Trophoblast cell (in vitro differentiated cells and primary cell): ENCODE data around the gene ABCE1.

ENCODE experiments used
- DNase-seq, 2 donors: peaks; one replicate each; pipeline ENCODE4 v3.0.0-alpha.2; 2016
- H2AFZ ChIP-seq: 2 replicates; pipeline ENCODE4 v1.6.1; 2013; ENCODE audit warnings: low read length, moderate library complexity, mild to moderate bottlenecking; ENCODE audit not compliant: insufficient read depth, poor library complexity
- H2AK5ac ChIP-seq: 2 replicates; pipeline ENCODE4 v1.6.1; 2013; ENCODE audit warnings: mild to moderate bottlenecking, low read length
- H2BK120ac ChIP-seq: 2 replicates; pipeline ENCODE4 v1.6.1; 2013; ENCODE audit warnings: low read length, mild to moderate bottlenecking, moderate library complexity; ENCODE audit not compliant: insufficient read depth, poor library complexity
- H2BK12ac ChIP-seq: 2 replicates; pipeline ENCODE4 v1.6.1; 2013; ENCODE audit warnings: mild to moderate bottlenecking, low read length, moderate library complexity
- H2BK5ac ChIP-seq: 2 replicates; pipeline ENCODE4 v1.6.1; 2013; ENCODE audit warnings: low read length, low read depth, moderate library complexity, mild to moderate bottlenecking; ENCODE audit not compliant: poor library complexity
- H3K14ac ChIP-seq: 2 replicates; pipeline ENCODE4 v1.6.1; 2013; ENCODE audit warnings: mild to moderate bottlenecking, low read length
- H3K18ac ChIP-seq: 2 replicates; pipeline ENCODE4 v1.6.1; 2013; ENCODE audit warnings: mild to moderate bottlenecking, low read length
- H3K23ac ChIP-seq: 2 replicates; pipeline ENCODE4 v1.6.1; 2013; ENCODE audit warnings: low read length
- H3K27ac ChIP-seq: 2 replicates; pipeline ENCODE4 v1.5.1; 2013; ENCODE audit warnings: low read depth, mild to moderate bottlenecking, inconsistent platforms, low read length, moderate library complexity
- H3K27me3 ChIP-seq: 2 replicates; pipeline ENCODE4 v1.6.1; 2013; ENCODE audit warnings: inconsistent platforms, mild to moderate bottlenecking, low read length, moderate library complexity; ENCODE audit not compliant: insufficient read depth
- H3K36me3 ChIP-seq, 2 experiments: 1 replicate in 1 of 2; 2 replicates in 1 of 2; pipeline ENCODE4 v1.6.1; 2013; ENCODE audit warnings: low read length in 2 of 2, mild to moderate bottlenecking in 2 of 2, moderate library complexity in 1 of 2; ENCODE audit not compliant: insufficient read depth in 2 of 2, control insufficient read depth in 1 of 2
- H3K4ac ChIP-seq: 2 replicates; pipeline ENCODE4 v1.6.1; 2013; ENCODE audit warnings: low read depth, mild to moderate bottlenecking, low read length, moderate library complexity
- H3K4me1 ChIP-seq, 2 experiments: 1 replicate in 1 of 2; 2 replicates in 1 of 2; pipeline ENCODE4 v1.6.1; 2013; ENCODE audit warnings: low read length in 2 of 2, mild to moderate bottlenecking in 2 of 2, moderate library complexity in 1 of 2; ENCODE audit not compliant: insufficient read depth in 2 of 2, control insufficient read depth in 1 of 2
- H3K4me2 ChIP-seq: 2 replicates; pipeline ENCODE4 v1.6.1; 2013; ENCODE audit warnings: inconsistent platforms, mild to moderate bottlenecking, low read length, moderate library complexity
- H3K4me3 ChIP-seq: 2 replicates; pipeline ENCODE4 v1.5.1; 2013; ENCODE audit warnings: mild to moderate bottlenecking, low read depth, low read length, inconsistent platforms
- H3K79me1 ChIP-seq: one replicate; pipeline ENCODE4 v1.6.1; 2013; ENCODE audit warnings: low read length
- H3K79me2 ChIP-seq: 2 replicates; pipeline ENCODE4 v1.6.1; 2013; ENCODE audit warnings: low read length, mild to moderate bottlenecking; ENCODE audit not compliant: control insufficient read depth, insufficient read depth, poor library complexity
- H3K9ac ChIP-seq: 2 replicates; pipeline ENCODE4 v1.6.1; 2013; ENCODE audit warnings: mild to moderate bottlenecking, low read length
- H3K9me3 ChIP-seq: 2 replicates; pipeline ENCODE4 v1.6.1; 2013; ENCODE audit warnings: low read depth, mild to moderate bottlenecking, control low read depth, inconsistent platforms, low read length; ENCODE audit not compliant: insufficient read depth
- H4K12ac ChIP-seq: 2 replicates; pipeline ENCODE4 v1.6.1; 2013; ENCODE audit warnings: low read depth, mild to moderate bottlenecking, low read length, moderate library complexity
- H4K8ac ChIP-seq: 2 replicates; pipeline ENCODE4 v1.6.1; 2013; ENCODE audit warnings: low read depth, mild to moderate bottlenecking, low read length, moderate library complexity
- H4K91ac ChIP-seq: one replicate; pipeline ENCODE4 v1.6.1; 2013; ENCODE audit warnings: low read depth, mild to moderate bottlenecking, low read length, moderate library complexity
- WGBS: extraction: QIAGEN DNeasy Blood & Tissue Kit; methylation state at CpG from one replicate; pipeline ENCODE4 v1.1.7; 2013; ENCODE audit warnings: missing lambda C conversion rate; ENCODE audit not compliant: insufficient read length, insufficient coverage; ENCODE audit errors: extremely low coverage; 5-methylcytosine and 5-hydroxymethylcytosine counted together

ABCE1 gene

DNA sequence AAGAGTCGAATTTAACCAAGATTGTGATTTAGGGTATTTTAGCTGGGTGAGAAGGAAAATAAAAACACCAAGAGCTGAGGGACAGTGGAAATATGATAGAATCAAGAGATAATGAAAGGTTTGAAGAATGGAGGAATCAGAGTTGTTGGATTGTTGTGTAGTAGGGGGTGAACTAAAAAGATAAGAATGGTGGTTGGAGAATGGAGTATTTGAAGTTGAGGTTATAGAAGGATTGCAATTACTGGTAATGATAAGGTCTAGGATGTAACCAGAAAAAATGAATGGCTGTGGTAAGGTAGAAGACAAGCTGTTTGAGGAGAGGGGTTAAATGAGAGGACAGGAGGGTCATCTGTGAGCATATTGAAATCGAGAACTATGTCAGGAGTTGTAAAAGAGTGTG lies 4.5 kb downstream of the ABCE1 start:
- H2AK5ac ChIP-seq = no peak overlapping the region
- H3K9ac ChIP-seq = no peak overlapping the region
- H4K8ac ChIP-seq = no peak overlapping the region
- peaks cover 8% of the 10 kb centered on the region for H3K79me1 ChIP-seq
- no CpG with 5 or more reads among the region's 2 CpGs for WGBS
- H2BK120ac ChIP-seq = no peak overlapping the region
- no peak overlapping the region for H3K4ac ChIP-seq
- H3K9me3 ChIP-seq = no peaks in the 10 kb centered on the region
- no peak overlapping the region for H2AFZ ChIP-seq
- H3K23ac ChIP-seq = no peak overlapping the region
- no peak overlapping the region for H4K12ac ChIP-seq
- no peak overlapping the region for H3K14ac ChIP-seq
- H3K27ac ChIP-seq = no peak overlapping the region
- no peak for DNase-seq
- no peak overlapping the region for H3K4me3 ChIP-seq
- no peak overlapping the region for H3K4me2 ChIP-seq
- H3K79me2 ChIP-seq = peaks cover 7% of the 10 kb centered on the region
- H3K36me3 ChIP-seq = peaks cover 0 to 1% of the 10 kb centered on the region in 2 experiments
- no peak overlapping the region for H3K18ac ChIP-seq
- no peak overlapping the region for H4K91ac ChIP-seq
- H2BK5ac ChIP-seq = no peak overlapping the region
- no peaks in the 10 kb centered on the region for H3K27me3 ChIP-seq
- H2BK12ac ChIP-seq = no peak overlapping the region
- no peaks in the 10 kb centered on the region for H3K4me1 ChIP-seq

- no CpG with 5 or more reads among the region's 3 CpGs for WGBS
- Histone ChIP-seq H4K12ac (no peak overlapping the region), H3K18ac (no peak overlapping the region), H2BK5ac (no peak overlapping the region), H3K4me1 (no peaks in the 10 kb centered on the region), H4K91ac (no peak overlapping the region), H3K23ac (no peak overlapping the region), H3K79me1 (peaks cover 2% of the 10 kb centered on the region), H3K14ac (no peak overlapping the region), H2AFZ (no peak overlapping the region), H3K9ac (no peak overlapping the region), H2AK5ac (no peak overlapping the region), H3K4me3 (no peak overlapping the region), H3K27me3 (no peaks in the 10 kb centered on the region), H3K4ac (no peak overlapping the region), H3K79me2 (peaks cover 3% of the 10 kb centered on the region), H3K9me3 (no peaks in the 10 kb centered on the region), H4K8ac (no peak overlapping the region), H2BK120ac (no peak overlapping the region), H3K27ac (no peak overlapping the region), H3K36me3 (peaks cover 0 to 1% of the 10 kb centered on the region in 2 experiments), H2BK12ac (no peak overlapping the region), H3K4me2 (no peak overlapping the region)
- DNase-seq = peak in 1 of 2 donors; percentile 21
Observed at GRCh38 chr4:145103496-145103895, 5.4 kb downstream of the ABCE1 start.

- H4K8ac ChIP-seq = no peak overlapping the region
- no peak overlapping the region for H3K14ac ChIP-seq
- no peak overlapping the region for H3K23ac ChIP-seq
- no CpG with 5 or more reads among the region's 2 CpGs for WGBS
- no peak overlapping the region for H2AFZ ChIP-seq
- H3K27me3 ChIP-seq = no peaks in the 10 kb centered on the region
- H2BK120ac ChIP-seq = no peak overlapping the region
- no peak overlapping the region for H2BK12ac ChIP-seq
- H3K4me2 ChIP-seq = no peak overlapping the region
- H4K12ac ChIP-seq = no peak overlapping the region
- no peak overlapping the region for H3K18ac ChIP-seq
- H3K79me2 ChIP-seq = no peaks in the 10 kb centered on the region
- H3K79me1 ChIP-seq = no peaks in the 10 kb centered on the region
- DNase-seq = no peak
- H3K36me3 ChIP-seq = peaks cover 3 to 8% of the 10 kb centered on the region in 2 experiments
- H3K9me3 ChIP-seq = no peaks in the 10 kb centered on the region
- H3K27ac ChIP-seq = no peak overlapping the region
- H3K4ac ChIP-seq = no peak overlapping the region
- H3K4me1 ChIP-seq = no peaks in the 10 kb centered on the region
- H2BK5ac ChIP-seq = no peak overlapping the region
- no peak overlapping the region for H3K4me3 ChIP-seq
- no peak overlapping the region for H3K9ac ChIP-seq
- H2AK5ac ChIP-seq = no peak overlapping the region
- H4K91ac ChIP-seq = no peak overlapping the region
Observed at GRCh38 chr4:145107126-145107525, 9.0 kb downstream of the ABCE1 start.

DNA sequence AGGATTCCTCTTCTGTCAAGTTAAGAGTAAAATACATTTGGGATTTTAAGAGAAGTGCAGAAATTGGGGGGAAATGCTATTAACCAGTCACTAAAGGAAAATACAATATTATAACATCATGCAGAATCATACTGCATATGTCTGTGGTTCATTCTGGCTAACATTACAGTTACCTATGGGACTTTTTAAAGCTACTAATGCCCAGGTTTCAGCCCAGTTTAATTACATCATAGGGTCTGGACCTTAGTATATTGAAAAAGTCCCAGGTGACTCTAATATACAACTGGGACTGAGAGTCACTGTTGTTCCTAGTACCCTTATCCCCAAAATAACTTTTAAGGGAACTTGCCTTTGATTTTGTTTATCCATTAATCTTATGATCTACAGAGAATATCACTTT lies 10.0 kb downstream of the ABCE1 start:
- Histone ChIP-seq H3K23ac (no peak overlapping the region), H3K18ac (no peak overlapping the region), H2AK5ac (no peak overlapping the region), H4K8ac (no peak overlapping the region), H2BK12ac (no peak overlapping the region), H3K4ac (no peak overlapping the region), H3K27ac (no peak overlapping the region), H3K79me1 (no peaks in the 10 kb centered on the region), H3K79me2 (no peaks in the 10 kb centered on the region), H3K9ac (no peak overlapping the region), H2BK120ac (no peak overlapping the region), H4K12ac (no peak overlapping the region), H3K4me1 (no peaks in the 10 kb centered on the region), H2BK5ac (no peak overlapping the region), H2AFZ (no peak overlapping the region), H3K4me3 (no peak overlapping the region), H3K14ac (no peak overlapping the region), H4K91ac (no peak overlapping the region), H3K4me2 (no peak overlapping the region), H3K9me3 (no peaks in the 10 kb centered on the region), H3K36me3 (peaks cover 3 to 10% of the 10 kb centered on the region in 2 experiments), H3K27me3 (no peaks in the 10 kb centered on the region)
- no peak for DNase-seq
